ENCODE data around the gene HTR3B. TPM values are rescaled to one million over a fixed set of nuclear protein-coding genes. Genes with fewer than 3 reads are reported as not detected.

Gene HTR3B
- polyA plus RNA-seq, 1 donor (not counting 4 experiments of a cell fraction or from before 2014, with no cell fraction given) = not detected

DNA sequence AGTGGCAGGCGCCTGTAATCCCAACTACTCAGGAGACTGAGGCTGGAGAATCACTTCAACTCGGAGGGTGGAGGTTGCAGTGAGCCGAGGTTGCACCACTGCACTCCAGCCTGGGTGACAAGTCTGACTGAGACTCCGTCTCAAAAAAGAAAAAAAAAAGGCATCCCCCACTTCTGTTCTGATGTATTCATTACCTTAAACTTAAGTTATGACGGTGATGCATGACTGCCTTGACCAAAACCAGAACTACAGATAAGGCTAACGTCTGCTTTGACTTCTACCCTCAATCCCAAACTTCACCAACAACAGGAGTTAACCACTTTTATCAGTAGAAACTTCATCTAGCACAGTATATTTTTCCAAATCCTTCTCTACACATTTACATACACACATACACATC lies 80.2 kb downstream of the HTR3B start:
- no peaks in the 10 kb centered on the region for H3K4me1 ChIP-seq (ENCODE audit: control insufficient read depth, extremely low read depth, insufficient read depth, low read length)

DNA sequence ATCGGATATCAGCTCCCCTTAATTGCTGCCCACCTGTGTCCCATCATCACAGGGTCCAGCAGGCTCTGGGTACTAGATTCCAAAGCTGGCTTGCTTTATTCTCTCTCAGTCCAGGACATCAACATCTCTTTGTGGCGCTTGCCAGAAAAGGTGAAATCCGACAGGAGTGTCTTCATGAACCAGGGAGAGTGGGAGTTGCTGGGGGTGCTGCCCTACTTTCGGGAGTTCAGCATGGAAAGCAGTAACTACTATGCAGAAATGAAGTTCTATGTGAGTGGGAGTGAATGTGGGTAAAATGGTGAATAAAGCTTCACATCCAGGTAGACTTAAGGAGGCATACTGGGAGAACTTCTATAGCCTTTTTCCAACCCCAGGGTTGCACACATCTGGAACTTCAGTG lies 81.3 kb downstream of the HTR3B start:
- Histone ChIP-seq H3K79me2 (ENCODE audit: control insufficient read depth, insufficient read depth, low read length) (no peaks in the 10 kb centered on the region), H3K27me3 (ENCODE audit: control insufficient read depth, extremely low read depth, insufficient read depth, low read length) (no peaks in the 10 kb centered on the region), H3K4me1 (ENCODE audit: control insufficient read depth, extremely low read depth, insufficient read depth, low read length) (no peaks in the 10 kb centered on the region), H3K9me3 (ENCODE audit: control insufficient read depth, low read depth, low read length) (no peaks in the 10 kb centered on the region), H3K9ac (ENCODE audit: control insufficient read depth, extremely low read depth, insufficient read depth, low read length) (no peak overlapping the region), H4K20me1 (ENCODE audit: control insufficient read depth, extremely low read depth, insufficient read depth, low read length) (no peaks in the 10 kb centered on the region), H3K36me3 (ENCODE audit: control insufficient read depth in 2 of 2, extremely low read depth in 1 of 2, insufficient read depth in 2 of 2, low read length in 2 of 2) (no peaks in the 10 kb centered on the region), H3K4me2 (ENCODE audit: control insufficient read depth, extremely low read depth, insufficient read depth, low read depth, low read length) (no peak overlapping the region), H3K4me3 (ENCODE audit: control insufficient read depth in 2 of 3, extremely low read depth in 1 of 3, insufficient read depth in 2 of 3, low read depth in 1 of 3, low read length in 3 of 3) (no peak overlapping the region), H3K27ac (ENCODE audit: control insufficient read depth, insufficient read depth, low read length) (no peak overlapping the region), H3K9me1 (ENCODE audit: control insufficient read depth, extremely low read depth, insufficient read depth, low read length) (no peaks in the 10 kb centered on the region), H2AFZ (ENCODE audit: control insufficient read depth, low read length) (no peak overlapping the region)
- DNase-seq (ENCODE audit: low read depth, low spot score) (no peak), FAIRE-seq (no peak)
- dilution Hi-C loops (cut with MboI; ENCODE audit: extremely low pct_ligation_motif_present, low sequenced_read_pairs) = no loop called here
- TF ChIP-seq, protein P1, sequence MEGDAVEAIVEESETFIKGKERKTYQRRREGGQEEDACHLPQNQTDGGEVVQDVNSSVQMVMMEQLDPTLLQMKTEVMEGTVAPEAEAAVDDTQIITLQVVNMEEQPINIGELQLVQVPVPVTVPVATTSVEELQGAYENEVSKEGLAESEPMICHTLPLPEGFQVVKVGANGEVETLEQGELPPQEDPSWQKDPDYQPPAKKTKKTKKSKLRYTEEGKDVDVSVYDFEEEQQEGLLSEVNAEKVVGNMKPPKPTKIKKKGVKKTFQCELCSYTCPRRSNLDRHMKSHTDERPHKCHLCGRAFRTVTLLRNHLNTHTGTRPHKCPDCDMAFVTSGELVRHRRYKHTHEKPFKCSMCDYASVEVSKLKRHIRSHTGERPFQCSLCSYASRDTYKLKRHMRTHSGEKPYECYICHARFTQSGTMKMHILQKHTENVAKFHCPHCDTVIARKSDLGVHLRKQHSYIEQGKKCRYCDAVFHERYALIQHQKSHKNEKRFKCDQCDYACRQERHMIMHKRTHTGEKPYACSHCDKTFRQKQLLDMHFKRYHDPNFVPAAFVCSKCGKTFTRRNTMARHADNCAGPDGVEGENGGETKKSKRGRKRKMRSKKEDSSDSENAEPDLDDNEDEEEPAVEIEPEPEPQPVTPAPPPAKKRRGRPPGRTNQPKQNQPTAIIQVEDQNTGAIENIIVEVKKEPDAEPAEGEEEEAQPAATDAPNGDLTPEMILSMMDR (optimal IDR thresholded peaks at IDR 0.05 in 1 of 3, IDR thresholded peaks at IDR 0.05 in 1 of 3, conservative IDR thresholded peaks at IDR 0.05 in 1 of 3; ENCODE audit: extremely low read depth in 1 of 3, insufficient read depth in 2 of 3, low read length in 3 of 3) = no peak
- TF ChIP-seq EZH2 (IDR thresholded peaks at IDR 0.05; ENCODE audit: low read length) = no peak

More for the DNA sequence above, 80.2 kb downstream of the HTR3B start:
- no peak overlapping the region for H3K9ac ChIP-seq (ENCODE audit: control insufficient read depth, extremely low read depth, insufficient read depth, low read length)
- no peak overlapping the region for H3K27ac ChIP-seq (ENCODE audit: control insufficient read depth, insufficient read depth, low read length)
- FAIRE-seq (no peak), DNase-seq (ENCODE audit: low read depth, low spot score) (no peak)
- H3K27me3 ChIP-seq (ENCODE audit: control insufficient read depth, extremely low read depth, insufficient read depth, low read length) = peaks cover 6% of the 10 kb centered on the region
- TF ChIP-seq, protein P1 (optimal IDR thresholded peaks at IDR 0.05 in 1 of 3, IDR thresholded peaks at IDR 0.05 in 1 of 3, conservative IDR thresholded peaks at IDR 0.05 in 1 of 3; ENCODE audit: extremely low read depth in 1 of 3, insufficient read depth in 2 of 3, low read length in 3 of 3) = no peak
- no peaks in the 10 kb centered on the region for H3K9me3 ChIP-seq (ENCODE audit: control insufficient read depth, low read depth, low read length)
- H3K9me1 ChIP-seq (ENCODE audit: control insufficient read depth, extremely low read depth, insufficient read depth, low read length) = no peaks in the 10 kb centered on the region
- dilution Hi-C loops (cut with MboI; ENCODE audit: extremely low pct_ligation_motif_present, low sequenced_read_pairs) = no loop called here
- no peak overlapping the region for H2AFZ ChIP-seq (ENCODE audit: control insufficient read depth, low read length)
- H4K20me1 ChIP-seq (ENCODE audit: control insufficient read depth, extremely low read depth, insufficient read depth, low read length) = no peaks in the 10 kb centered on the region
- no peaks in the 10 kb centered on the region for H3K79me2 ChIP-seq (ENCODE audit: control insufficient read depth, insufficient read depth, low read length)
- H3K4me2 ChIP-seq (ENCODE audit: control insufficient read depth, extremely low read depth, insufficient read depth, low read depth, low read length) = no peak overlapping the region
- H3K36me3 ChIP-seq (ENCODE audit: control insufficient read depth in 2 of 2, extremely low read depth in 1 of 2, insufficient read depth in 2 of 2, low read length in 2 of 2) = no peaks in the 10 kb centered on the region
- H3K4me3 ChIP-seq (ENCODE audit: control insufficient read depth in 2 of 3, extremely low read depth in 1 of 3, insufficient read depth in 2 of 3, low read depth in 1 of 3, low read length in 3 of 3) = no peak overlapping the region

Measured in keratinocyte (primary cell).